ENCODE data around the gene RSRC1.
"Not testable (repeated sequence)": the region's sequence is repeated elsewhere in the genome, so short reads cannot be mapped to it uniquely, and the experiment has no call there.

RSRC1 gene

GRCh38 chr3:158244274-158244673, 134.4 kb downstream of the RSRC1 start:
- no peak for DNase-seq

DNA sequence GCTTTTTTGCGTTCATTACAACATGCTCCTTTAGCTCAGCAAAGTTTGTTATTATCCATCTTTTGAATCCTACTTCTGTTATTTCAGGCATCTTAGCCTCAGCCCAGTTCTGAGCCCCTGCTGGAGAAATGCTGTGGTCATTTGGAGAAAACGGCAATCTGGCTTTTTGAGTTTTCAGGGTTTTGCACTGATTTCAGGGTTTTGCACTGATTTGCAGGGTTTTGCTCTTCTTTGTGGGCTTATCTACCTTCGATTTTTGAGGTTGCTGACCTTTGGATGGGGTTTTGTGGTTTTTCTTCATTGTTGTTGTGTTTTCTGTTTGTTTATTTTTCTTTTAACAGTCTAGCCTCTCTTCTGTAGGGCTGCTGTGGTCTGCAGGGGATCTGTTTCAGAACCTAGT, 137.4 kb downstream of the RSRC1 start:
- no peak for DNase-seq

- no peak for DNase-seq
Measured at GRCh38 chr3:158248261-158248660, 138.4 kb downstream of the RSRC1 start.

DNA sequence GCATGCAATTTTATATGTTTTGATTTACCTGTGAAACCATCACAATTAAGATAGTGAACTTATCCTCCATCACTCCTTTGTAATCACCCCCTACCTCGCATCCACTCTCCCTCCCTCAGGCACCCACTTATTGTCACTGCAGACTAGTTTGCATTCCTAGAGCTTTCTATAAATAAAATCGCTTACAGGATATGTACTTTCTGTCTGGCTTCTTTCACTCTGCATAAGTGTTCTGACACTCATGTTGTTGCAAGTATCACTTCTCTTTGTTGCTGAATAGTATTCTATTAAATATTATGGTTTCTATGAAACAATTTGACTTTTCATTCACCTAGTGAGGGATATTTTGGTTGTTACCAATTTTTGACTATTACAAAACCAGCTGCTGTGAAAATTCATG, 139.3 kb downstream of the RSRC1 start:
- DNase-seq, result no peak

DNA sequence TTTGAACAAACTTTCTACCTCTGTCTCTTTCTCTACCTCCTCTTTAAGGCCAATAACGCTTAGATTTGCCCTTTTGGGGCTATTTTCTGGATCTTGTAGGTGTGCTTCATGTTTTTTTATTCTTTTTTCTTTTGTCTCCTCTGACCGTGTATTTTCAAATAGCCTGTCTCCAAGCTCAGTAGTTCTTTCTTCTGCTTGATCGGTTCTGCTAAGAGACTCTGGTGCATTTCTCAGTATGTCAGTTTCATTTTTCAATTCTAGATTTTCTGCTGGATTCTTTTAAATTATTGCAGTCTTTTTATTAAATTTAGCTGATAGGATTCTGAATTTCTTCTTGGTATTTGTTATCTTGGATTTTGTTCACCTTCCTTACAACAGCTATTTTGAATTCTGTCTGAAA, 148.7 kb downstream of the RSRC1 start:
- DNase-seq, result no peak

- DNase-seq, result peak; percentile 79
Measured at GRCh38 chr3:158260392-158260791, 150.5 kb downstream of the RSRC1 start.

DNA sequence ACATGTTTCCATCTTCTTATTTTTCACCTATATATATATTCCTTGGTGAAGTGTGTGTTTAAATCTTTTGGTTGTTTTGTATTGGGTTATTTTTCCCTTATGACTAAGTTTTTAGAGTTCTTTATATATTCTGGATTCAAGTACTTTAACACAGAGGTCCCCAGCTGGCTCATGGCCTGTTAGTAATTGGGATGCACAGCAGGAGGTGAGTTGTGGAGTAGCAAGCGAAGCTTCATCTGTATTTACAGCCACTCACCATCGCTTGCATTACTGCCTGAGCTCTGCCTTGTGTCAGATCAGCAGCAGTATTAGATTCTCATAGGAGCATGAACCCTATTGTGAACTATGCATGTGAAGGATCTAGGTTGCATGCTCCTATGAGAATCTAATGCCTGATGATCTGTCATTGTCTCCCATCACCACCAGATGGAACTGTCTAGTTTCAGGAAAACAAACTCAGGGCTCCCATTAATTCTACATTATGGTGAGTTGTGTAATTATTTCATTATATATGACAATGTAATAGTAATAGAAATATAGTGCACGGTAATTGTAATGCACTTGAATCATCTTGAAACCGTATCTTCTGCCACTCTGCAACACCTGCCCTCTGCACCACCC, 151.6 kb downstream of the RSRC1 start:
- peak; percentile 81 for DNase-seq

DNA sequence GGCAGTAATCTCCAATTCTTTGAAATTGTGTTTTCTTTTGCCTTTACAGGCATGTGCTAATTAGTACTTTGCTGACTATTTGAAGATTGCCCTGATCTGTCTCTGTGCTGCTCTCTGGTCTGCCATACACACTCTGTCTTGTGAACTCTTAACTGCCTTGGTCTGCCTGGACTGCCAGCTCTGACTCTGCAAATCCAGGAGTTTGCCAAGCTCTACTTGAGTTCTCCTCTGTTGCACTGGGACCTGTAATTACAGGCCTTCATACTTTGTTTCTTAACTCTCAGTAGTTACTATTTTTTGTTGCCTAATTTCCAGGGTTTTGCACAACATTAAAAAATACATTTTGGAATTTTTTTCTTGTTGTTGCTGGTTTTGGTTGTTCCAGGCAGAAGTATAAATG, 155.0 kb downstream of the RSRC1 start:
- DNase-seq, result no peak

DNA sequence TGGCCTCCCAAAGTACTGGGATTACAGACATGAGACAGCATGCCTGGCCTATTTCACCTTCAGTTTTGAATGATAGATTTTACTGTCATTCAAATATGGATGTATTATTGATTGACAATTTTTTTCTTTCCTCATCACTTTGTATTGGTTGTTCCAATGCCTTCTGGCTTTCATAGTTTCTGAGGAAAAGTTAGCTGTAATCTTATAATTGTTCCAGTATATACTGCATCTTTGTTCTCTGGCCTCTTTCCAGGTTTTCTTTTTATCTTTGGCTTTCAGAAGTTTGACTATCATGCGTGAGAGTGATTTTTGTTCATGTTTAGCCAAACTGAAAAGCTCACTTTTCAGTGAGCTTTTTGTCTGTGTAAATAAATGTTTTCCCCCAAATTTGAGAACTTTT, 157.1 kb downstream of the RSRC1 start:
- DNase-seq, result no peak

DNA sequence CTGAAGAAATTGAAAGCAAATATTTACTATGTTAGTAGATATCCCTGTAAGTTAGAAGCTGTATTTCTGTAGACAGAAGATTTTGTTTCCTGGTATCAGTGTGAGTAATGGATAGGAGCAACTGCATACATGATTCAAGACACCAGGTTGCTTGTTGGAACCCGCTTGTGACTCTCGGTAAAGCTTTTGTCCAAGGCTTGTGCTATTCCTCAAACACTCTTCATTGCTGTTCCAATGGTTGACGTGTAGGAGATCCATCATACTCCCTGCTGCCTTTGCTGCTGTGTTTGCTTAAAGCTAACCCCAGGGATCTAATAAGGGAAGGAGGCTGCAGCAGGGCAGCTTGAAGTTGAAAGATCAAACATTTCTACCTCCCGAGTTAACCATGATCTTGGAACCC, 160.1 kb downstream of the RSRC1 start:
- DNase-seq, result no peak

GRCh38 chr3:158272081-158272480, 162.2 kb downstream of the RSRC1 start:
- DNase-seq, result no peak

- no peak for DNase-seq
Measured at GRCh38 chr3:158273656-158274055, 163.8 kb downstream of the RSRC1 start.

- no peak for DNase-seq
Measured at GRCh38 chr3:158278187-158278586, 168.3 kb downstream of the RSRC1 start.

GRCh38 chr3:158279609-158280008, 169.7 kb downstream of the RSRC1 start:
- no peak for DNase-seq

- DNase-seq, result no peak
Measured at GRCh38 chr3:158295771-158296170, 185.9 kb downstream of the RSRC1 start.

DNA sequence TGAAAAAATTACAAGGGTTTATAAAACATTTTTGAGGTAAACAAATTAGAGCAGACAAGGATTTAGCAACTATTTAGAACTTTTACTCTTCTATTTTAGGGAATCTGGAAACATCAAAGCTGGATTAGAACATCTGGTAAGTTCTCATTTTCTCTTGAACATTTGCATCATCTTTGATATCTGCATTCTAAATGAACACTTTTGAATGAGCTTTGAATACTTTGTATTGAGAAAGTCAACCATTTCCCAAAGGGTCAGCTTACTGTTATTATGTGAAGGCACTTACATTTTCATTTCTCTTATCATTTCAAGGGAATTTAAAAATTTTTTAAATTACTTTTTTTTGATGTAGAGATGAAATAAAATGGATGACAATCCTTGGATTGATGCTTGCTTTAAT, 188.1 kb downstream of the RSRC1 start:
- no peak for DNase-seq

DNA sequence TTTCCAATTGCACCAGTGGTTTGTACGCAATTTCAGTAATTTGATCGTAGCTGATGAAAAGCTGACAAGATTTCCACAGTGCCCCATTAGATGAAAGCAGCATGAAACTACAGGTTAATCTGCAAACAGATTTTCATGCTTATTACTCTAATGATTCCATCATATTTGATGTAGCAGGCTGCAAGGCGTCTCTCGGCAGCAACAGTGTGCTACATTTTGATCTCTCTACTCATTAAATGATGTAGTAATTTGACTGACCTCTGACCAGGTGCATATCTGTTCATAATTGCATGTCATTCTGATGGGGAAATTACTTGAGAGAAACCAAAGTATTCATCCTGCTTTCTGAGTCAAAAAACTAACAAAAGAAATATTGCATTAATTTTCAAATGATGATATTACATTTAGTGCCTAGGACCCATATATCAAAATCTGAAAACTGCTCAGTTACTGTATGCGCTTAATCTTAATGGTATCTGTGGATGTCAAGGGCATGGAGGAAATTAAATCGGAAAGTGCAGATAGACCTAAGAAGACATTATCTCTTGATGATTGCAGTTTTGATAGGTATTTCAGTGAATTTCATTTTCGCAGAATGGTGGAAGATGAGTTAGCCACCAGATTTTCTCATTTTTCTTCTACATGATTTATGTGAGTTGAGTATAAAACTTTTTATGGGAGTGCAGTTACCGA, 198.5 kb downstream of the RSRC1 start:
- no peak for DNase-seq

DNA sequence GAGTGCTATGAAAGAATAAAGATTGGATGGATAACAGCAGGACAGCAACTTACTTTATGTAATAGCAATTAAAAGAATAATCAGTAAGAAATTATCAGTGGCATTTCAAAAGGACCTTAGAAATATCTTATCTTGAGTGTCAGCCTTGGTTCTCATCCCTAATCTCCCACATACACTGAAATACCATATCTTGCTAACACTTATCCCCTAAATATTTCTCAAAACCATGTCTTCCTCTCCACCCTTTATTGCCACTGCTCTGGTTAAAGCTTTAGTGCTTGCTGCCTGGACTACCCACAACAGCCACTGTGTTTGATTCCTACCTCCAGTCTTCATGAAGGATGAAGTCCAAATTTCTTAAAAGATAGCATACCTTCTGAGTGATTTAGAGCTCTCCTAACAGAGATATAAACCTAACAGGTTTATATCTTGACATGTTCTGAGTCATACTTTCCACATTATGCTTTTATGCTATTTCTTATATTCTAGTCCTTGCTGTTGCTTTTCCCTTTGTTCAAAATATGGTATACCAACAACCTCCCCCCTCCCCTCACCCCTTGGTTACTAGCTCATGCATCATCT, 202.8 kb downstream of the RSRC1 start:
- no peak for DNase-seq

DNA sequence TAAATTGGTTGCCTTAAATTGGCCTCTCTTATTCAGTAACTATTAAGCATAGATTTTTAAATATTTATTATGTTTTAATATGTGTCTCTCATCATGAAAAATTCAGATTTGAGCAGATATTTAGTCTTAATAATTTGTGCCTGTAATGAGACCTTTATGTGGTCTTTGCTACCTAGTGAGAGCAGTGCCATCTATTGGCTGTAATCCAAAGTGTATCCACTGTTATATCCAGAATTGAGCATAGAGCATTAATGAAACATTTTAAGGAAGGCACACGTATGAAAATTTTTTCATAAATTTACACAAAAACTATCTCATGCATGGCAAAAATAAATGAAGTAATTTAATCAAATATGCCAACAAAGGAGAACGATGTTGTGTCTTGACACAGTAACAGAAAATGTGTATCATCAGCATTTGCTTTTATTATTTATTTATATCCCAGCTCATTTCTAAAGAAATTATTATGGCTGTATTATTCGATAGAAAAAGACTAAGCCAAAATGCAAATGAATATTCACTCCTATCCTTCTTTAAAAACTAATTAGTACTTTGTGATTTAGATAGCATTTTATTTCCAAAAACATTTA, 203.5 kb downstream of the RSRC1 start:
- no peak for DNase-seq

DNA sequence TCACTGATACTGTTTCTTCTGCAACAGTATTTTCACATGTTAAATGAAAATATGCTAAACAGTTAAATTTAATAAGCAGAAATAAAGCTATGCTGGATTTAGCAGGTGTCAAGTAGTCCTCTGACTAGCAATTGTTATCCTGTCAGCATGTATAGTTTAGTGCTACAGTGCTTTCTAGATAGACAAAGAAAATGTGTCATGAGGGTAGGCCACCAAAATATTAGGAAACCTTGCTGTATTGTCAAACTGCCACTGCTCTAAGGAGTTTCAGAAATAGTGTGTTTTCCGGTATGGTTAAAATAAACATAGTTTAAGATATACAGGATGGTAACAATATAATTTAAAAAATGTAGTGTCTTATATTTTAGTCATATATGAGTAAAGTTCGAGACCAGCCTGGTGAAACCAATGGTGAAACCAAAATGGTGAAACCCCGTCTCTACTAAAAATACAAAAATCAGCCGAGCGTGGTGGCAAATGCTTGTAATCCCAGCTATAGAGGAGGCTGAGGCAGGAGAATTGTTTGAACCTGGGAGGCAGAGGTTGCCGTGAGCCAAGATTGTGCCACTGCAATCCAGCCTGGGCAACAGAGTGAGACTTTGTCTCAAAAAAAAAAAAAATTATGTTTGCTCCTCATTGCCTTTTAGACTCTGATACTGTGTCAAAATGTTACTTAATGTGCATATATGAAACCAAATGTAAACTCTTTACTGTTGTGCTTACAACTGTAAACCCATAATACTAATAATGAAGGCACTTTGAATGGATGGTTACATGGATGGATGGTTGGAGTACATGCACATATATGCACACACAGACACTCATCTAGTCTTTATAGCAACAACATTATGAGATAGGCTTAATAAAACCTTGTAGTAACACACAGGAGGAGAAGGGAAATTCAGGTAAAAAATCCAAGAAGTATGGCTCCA, 204.8 kb downstream of the RSRC1 start:
- DNase-seq, result no peak

DNA sequence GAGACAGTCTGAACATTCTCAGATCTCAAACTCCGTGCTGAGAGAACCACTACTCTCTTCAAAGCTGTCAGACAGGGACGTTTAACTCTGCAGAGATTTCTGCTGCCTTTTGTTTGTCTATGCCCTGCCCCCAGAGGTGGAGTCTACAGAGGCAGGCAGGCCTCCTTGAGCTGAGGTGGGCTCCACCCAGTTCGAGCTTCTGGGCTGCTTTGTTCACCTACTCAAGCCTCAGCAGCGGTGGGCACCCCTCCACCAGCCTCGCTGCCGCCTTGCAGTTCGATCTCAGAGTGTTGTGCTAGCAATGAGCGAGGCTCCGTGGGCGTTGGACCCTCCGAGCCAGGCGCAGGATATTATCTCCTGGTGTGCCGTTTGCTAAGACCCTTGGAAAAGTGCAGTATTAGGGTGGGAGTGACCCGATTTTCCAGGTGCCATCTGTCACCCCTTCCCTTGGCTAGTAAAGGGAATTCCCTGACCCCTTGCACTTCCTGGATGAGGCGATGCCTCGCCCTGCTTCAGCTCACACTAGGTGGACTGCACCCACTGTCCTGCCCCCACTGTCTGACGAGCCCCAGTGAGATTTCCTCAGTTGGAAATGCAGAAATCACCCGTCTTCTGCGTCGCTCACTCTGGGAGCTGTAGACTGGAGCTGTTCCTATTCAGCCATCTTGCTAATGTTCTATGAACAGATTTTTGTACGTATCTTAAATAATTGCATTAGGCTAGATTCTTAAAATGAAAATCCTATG, 220.0 kb downstream of the RSRC1 start:
- DNase-seq, result not testable (repeated sequence)

GRCh38 chr3:158330870-158331269, 221.0 kb downstream of the RSRC1 start:
- no peak for DNase-seq

All from NCI-H524 treated with DMSO at 0.1 percent for 48 hours (cell line).